ENCODE results near the gene ARL6IP4. TPM values are rescaled to one million over a fixed set of nuclear protein-coding genes. Genes with fewer than 3 reads are reported as not detected.
A peak's percentile ranks its signal among the peaks of the same experiment; 100 is the strongest.

The ARL6IP4 gene
- total and polyA plus RNA-seq, 2 donors from 2014 or later, result 168 to 362 TPM

DNA sequence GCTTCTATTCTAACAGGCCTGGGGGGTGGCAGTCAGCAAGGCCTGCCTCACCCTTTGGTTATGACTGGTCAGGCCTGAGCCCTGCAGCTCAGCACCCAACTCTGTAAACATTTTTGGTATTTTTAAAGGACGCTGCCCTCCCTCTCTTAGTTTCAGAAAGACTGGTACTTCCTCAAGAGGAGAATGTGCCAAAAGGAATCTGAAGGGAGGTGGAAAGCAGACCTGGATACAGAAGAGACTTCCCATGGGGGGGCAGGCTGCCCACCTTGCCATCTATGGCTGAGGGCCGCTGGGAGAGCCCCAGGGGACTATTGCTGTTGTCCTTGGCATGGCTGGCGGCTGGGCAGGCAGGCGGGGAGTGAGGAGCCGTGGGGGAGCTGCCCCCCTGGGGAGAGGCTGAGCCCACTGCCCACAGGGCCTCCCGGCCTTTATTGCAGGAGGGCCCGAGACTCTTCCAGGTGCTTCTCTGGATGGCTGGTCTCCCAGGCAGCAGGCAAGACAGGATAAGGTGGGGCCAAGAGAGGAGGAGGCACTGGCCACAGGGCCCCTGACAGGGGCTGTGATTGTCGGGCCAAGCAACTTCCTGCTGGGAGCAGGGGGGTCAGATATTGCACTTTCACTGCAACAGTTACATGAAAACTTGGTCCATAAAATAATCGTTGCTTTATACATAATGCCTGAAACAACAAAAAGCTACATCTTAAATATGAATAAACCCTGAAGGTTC lies 3.5 kb downstream of the ARL6IP4 start:
- no peaks in the 10 kb centered on the region for H3K27me3 ChIP-seq (ENCODE audit: control insufficient read depth, insufficient read depth, low read length)
- FAIRE-seq (no peak), DNase-seq (peak in 2 of 5 donors; percentile 58 to 72)
- no peaks in the 10 kb centered on the region for H3K9me3 ChIP-seq (ENCODE audit: control insufficient read depth in 2 of 3, insufficient read depth in 1 of 3, low read length in 3 of 3)
- TF ChIP-seq, protein P1, sequence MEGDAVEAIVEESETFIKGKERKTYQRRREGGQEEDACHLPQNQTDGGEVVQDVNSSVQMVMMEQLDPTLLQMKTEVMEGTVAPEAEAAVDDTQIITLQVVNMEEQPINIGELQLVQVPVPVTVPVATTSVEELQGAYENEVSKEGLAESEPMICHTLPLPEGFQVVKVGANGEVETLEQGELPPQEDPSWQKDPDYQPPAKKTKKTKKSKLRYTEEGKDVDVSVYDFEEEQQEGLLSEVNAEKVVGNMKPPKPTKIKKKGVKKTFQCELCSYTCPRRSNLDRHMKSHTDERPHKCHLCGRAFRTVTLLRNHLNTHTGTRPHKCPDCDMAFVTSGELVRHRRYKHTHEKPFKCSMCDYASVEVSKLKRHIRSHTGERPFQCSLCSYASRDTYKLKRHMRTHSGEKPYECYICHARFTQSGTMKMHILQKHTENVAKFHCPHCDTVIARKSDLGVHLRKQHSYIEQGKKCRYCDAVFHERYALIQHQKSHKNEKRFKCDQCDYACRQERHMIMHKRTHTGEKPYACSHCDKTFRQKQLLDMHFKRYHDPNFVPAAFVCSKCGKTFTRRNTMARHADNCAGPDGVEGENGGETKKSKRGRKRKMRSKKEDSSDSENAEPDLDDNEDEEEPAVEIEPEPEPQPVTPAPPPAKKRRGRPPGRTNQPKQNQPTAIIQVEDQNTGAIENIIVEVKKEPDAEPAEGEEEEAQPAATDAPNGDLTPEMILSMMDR (IDR thresholded peaks at IDR 0.05; ENCODE audit: borderline replicate concordance, extremely low read depth, insufficient read depth), result no peak
- no peak overlapping the region for H3K4me3 ChIP-seq (ENCODE audit: low read length in 3 of 3)
- peaks cover 0 to 4% (median 4%) of the 10 kb centered on the region in 3 donors for H3K36me3 ChIP-seq (ENCODE audit: control insufficient read depth in 2 of 3, insufficient read depth in 3 of 3, low read length in 3 of 3)
- peak overlapping the region; percentile 40 to 71 for H3K27ac ChIP-seq (ENCODE audit: low read depth in 2 of 2, low read length in 2 of 2)
- H3K4me1 ChIP-seq (ENCODE audit: control insufficient read depth in 2 of 3, insufficient read depth in 2 of 3, low read depth in 1 of 3, low read length in 3 of 3), result peaks cover 3 to 48% (median 19%) of the 10 kb centered on the region in 3 donors
- intact Hi-C loops (cut with DNase I), result no loop called here
- H3K9ac ChIP-seq (ENCODE audit: low read length in 3 of 3), result peak overlapping the region in 1 of 3 donors; percentile 9

DNA sequence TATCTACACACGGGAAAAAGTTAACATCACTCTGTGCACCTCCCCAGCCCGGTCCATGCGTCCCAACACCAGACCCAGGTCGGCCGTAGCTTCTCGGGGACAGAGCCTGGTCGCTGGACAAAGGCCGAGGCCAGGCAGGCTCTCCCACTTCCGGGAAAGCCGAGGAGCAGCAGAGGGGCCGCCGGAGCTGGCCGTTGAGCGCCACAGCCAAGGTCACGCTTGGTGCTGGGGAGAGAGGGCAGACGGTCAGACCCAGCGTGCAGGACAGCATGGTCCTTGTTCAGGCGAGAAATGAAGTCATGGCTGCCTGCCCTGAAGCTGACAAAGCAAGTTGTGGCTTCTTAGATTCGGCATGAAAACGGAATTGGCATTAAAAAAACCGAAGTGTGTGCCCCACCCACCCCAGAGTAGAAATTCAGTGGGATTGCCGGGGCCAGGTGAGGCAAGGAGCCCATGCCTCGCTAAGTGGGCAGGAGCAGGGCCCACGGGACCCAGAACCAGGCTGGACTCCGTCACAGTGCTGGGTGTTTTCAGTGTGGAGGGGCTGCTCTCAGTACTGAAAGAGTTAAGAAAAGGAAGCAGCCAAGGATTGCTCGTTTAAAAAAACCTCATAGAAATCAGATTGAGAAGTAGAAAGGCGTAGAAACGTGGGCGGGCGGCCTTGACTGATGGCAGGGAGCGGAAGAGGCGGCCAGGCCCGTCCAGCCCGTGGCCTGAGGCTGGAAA lies 4.3 kb downstream of the ARL6IP4 start:
- peak; percentile 40 to 89 (median 72) for DNase-seq
- Histone ChIP-seq H3K27ac (ENCODE audit: low read depth in 2 of 2, low read length in 2 of 2) (peak overlapping the region in 1 of 2 donors; percentile 71), H3K36me3 (ENCODE audit: control insufficient read depth in 2 of 3, insufficient read depth in 3 of 3, low read length in 3 of 3) (peaks cover 0 to 5% (median 4%) of the 10 kb centered on the region in 3 donors), H3K27me3 (ENCODE audit: control insufficient read depth, insufficient read depth, low read length) (no peaks in the 10 kb centered on the region), H3K9ac (ENCODE audit: low read length in 3 of 3) (peak overlapping the region in 1 of 3 donors; percentile 9), H3K4me1 (ENCODE audit: control insufficient read depth in 2 of 3, insufficient read depth in 2 of 3, low read depth in 1 of 3, low read length in 3 of 3) (peaks cover 3 to 40% (median 13%) of the 10 kb centered on the region in 3 donors), H3K9me3 (ENCODE audit: control insufficient read depth in 2 of 3, insufficient read depth in 1 of 3, low read length in 3 of 3) (no peaks in the 10 kb centered on the region), H3K4me3 (ENCODE audit: low read length in 3 of 3) (no peak overlapping the region)
- TF ChIP-seq, protein P1 (IDR thresholded peaks at IDR 0.05; ENCODE audit: borderline replicate concordance, extremely low read depth, insufficient read depth), result no peak
- no peak for FAIRE-seq
- intact Hi-C loops (cut with DNase I), result no loop called here

DNA sequence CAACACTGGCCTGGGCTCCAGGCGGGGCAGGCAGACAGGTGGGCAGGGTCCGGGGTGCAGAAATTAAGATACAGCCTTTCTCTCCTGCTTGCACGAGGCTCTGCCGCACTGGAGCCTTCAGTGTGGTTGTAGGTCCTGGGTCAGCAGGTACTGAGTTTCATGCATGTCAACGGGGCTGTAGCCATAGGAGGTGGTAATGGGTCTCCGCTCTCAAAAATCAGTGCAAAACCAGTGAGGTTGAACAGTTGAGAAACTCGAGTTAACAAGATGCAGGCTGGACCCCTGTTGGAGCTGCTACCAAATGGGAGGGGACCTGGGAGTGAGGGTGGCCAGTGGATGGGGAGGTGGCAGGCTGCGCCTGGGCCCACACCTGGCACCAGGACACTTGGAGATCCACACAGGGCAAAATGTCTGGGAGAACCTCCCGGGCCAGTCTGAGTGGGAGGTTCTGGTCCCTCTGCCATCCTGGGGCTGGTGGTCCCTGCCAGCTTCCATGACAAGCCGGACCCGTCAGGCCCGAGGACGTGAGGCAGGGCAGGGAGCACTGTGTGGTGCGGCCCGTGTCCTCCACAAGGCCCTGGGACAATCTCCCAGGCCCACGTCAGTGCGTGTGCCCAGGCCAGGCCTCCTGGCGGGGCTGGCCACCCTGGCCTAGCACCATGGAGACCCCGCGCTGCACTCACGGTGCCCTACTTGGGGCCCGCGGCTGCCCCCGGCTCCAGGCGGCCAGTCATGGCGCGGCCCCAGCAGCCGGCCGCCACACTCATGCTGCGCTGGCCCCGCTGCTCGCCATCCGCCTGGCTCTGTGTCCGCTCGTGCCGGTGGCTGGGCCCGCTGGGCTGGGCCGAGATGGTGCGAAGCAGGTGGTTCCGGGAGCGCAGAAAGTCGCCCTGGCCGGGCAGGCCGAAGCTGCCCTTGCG lies 5.1 kb downstream of the ARL6IP4 start:
- peak overlapping the region in 1 of 2 donors; percentile 71 for H3K27ac ChIP-seq (ENCODE audit: low read depth in 2 of 2, low read length in 2 of 2)
- no peaks in the 10 kb centered on the region for H3K9me3 ChIP-seq (ENCODE audit: control insufficient read depth in 2 of 3, insufficient read depth in 1 of 3, low read length in 3 of 3)
- FAIRE-seq, result no peak
- H3K4me3 ChIP-seq (ENCODE audit: low read length in 3 of 3), result no peak overlapping the region
- peaks cover 3 to 39% (median 11%) of the 10 kb centered on the region in 3 donors for H3K4me1 ChIP-seq (ENCODE audit: control insufficient read depth in 2 of 3, insufficient read depth in 2 of 3, low read depth in 1 of 3, low read length in 3 of 3)
- DNase-seq, result peak in 2 of 5 donors; percentile 63 to 71
- intact Hi-C loops (cut with DNase I), result no loop called here
- no peaks in the 10 kb centered on the region for H3K27me3 ChIP-seq (ENCODE audit: control insufficient read depth, insufficient read depth, low read length)
- H3K36me3 ChIP-seq (ENCODE audit: control insufficient read depth in 2 of 3, insufficient read depth in 3 of 3, low read length in 3 of 3), result peaks cover 0 to 5% (median 4%) of the 10 kb centered on the region in 3 donors
- TF ChIP-seq, protein P1 (IDR thresholded peaks at IDR 0.05; ENCODE audit: borderline replicate concordance, extremely low read depth, insufficient read depth), result no peak
- no peak overlapping the region for H3K9ac ChIP-seq (ENCODE audit: low read length in 3 of 3)
